ENCODE data around the gene MCCC1.
"Not testable (repeated sequence)": the region's sequence is repeated elsewhere in the genome, so short reads cannot be mapped to it uniquely, and the experiment has no call there.

The MCCC1 gene

DNA sequence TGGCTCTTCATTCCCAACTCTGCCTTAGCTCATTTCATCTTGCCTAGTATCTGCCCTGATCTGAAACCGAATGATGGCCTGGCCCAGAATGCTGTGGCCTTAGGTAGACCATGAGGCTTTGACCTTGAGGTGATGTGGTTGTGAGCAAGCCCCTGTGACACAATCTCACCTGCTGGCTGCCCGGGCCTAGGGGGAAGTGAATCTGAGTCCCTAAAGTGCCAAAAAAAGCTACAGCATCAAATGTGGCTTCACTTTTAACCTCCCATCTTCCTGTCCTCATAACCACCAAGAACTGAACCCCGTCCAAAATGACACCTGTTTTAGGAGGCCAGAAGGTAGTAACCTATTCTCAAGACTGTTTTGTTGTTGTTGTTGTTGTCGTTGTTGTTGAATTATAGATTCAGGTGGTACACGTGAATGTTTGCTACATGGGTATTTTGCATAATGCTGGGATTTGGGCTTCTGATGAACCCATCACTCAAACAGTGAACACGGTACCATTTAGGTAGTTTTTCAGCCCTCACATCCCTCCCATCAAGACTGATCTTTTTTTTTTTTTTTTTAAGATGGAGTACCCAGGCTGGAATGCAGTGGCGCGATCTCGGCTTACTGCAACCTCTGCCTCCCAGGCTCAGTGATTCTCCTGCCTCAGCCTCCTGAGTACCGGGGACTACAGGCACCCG, 54.6 kb downstream of the MCCC1 start:
- no peak for DNase-seq (ENCODE audit: low read depth)

DNA sequence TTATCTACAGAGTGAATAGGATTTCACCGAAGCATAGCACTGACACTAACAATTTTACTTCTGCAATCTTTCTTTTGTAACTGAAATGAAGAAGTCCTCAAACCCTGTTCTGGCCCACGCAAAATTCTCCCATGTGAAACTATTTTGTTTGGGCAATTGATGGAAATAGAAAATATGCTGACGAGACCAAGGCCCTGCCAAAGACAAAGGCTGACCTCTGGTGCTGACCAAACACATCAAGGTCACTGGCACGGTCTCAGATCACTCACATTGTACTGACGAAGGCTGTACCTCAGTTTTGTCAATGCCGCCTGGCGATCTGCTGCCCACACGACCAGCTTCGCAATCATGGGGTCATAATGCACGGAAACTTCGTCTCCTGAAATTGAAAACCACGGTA, 60.5 kb downstream of the MCCC1 start:
- DNase-seq (ENCODE audit: low read depth): no peak

DNA sequence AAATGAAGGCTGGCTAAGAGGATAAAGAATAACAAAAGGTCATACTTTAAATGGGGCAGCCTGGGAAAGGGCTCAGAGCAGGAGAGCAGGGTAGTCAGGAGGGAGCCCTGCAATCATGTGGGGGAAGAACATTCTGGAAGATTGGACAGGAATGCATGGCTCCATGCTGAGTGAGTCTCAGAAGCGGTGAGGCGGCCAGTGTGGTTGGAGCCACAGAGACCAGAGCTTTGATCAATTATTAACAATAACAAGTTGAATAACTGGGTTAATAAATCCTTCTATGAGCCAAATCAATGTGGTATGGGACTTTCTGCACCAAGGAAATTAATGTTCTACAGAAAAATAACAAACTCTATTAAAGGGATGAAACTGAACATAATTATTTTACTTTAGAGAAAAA, 61.1 kb downstream of the MCCC1 start:
- no peak for DNase-seq (ENCODE audit: low read depth)

DNA sequence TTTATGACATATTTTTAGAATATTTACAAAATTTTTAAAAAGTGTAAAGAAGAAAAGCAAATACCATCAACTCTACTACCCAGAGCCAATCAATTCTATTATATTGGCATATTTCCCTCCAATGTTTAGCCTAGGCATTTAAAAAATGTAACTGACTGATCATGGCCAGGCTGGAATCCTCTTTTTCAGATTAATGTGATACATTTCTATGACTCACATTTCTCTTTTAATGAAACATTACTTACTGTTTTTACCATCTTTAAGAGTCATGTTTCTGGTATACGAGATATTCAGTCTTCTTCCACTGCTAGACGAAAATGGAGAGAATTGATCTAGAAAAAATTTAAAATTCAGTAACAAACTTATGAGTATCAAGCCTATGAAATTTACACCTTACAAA, 65.5 kb downstream of the MCCC1 start:
- peak; percentile 33 for DNase-seq (ENCODE audit: low read depth)

DNA sequence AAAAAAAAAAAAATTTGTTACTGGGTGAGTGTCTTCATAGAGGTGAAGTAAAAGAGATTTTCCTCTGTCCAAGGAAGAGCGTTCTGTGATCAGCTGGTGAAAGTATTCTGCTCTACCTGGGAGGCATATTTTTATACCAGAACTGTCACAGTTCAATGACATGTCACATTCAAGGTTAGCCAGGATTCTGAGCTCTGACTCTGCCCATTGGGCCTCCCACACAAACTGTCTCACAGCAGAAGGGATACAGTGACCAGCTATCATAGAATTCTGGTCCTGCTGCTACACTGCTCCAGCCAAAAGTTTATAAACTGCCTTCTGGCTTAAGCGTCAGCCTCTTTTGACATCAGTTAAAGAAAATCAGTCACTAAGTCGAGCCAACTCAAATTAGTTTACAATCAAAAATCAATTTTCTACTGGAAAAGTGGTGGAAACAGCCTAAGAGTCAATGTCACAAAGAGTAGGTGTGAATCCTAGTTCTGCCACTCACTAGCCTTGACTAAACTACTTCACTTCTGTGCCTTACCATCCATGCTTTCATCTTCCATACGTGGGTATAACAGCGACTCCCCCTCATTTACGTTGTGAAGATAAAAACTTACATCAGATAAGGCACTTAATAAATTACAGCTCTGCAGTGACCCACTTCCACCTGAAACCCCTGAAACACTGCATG, 66.3 kb downstream of the MCCC1 start:
- DNase-seq (ENCODE audit: low read depth): no peak

DNA sequence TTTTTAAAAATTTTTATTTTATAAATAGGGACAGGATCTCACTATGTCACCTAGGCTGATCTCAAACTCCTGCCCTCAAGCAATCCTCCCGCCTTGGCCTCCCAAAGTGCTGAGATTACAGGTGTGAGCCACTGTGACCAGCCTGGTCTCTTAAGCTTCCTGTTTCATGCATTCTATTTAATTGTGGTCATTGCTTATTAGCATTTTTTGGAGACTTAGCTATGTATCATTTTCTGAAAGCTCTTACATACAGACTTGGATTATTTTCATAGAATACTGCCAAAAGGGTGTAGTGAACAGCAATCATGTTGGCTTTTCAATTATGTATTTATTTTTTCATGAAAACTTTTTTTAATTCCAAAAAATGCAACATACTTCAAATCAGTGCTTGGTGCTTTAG, 67.5 kb downstream of the MCCC1 start:
- no peak for DNase-seq (ENCODE audit: low read depth)

DNA sequence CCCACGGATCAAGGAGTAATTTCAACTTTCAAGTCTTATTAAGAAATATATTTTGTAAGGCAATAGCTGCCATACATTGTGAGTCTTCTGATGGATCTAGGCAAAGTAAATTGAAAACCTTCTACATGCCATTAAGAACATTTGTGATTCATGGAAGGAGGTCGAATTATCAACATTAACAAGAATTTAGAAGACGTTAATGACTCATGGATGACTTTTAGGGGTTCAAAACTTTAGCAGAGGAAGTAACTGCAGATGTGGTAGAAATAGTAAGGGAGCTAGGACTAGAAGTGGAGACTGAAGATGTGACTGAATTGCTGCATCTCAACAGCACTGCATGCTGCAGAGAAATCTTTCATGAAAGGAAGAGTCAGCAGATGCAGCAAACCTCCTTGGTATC, 70.9 kb downstream of the MCCC1 start:
- DNase-seq (ENCODE audit: low read depth): no peak

DNA sequence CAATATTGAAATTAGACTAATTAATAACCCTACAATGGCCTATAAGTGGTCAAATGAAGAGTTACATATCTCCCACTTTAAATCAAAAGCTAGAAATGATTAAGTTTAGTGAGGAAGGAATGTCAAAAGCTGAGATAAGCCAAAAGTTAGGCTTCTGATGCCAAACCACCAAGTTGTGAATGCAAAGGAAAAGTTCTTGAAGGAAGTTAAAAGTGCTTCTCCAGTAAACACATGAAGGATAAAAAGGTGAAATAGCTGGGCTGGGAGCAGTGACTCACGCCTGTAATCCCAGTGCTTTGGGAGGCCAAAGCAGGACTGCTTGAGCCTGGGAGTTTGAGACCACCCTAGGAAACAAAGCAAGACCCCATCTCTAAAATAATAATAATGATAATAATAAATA, 72.0 kb downstream of the MCCC1 start:
- DNase-seq (ENCODE audit: low read depth): peak; percentile 58

DNA sequence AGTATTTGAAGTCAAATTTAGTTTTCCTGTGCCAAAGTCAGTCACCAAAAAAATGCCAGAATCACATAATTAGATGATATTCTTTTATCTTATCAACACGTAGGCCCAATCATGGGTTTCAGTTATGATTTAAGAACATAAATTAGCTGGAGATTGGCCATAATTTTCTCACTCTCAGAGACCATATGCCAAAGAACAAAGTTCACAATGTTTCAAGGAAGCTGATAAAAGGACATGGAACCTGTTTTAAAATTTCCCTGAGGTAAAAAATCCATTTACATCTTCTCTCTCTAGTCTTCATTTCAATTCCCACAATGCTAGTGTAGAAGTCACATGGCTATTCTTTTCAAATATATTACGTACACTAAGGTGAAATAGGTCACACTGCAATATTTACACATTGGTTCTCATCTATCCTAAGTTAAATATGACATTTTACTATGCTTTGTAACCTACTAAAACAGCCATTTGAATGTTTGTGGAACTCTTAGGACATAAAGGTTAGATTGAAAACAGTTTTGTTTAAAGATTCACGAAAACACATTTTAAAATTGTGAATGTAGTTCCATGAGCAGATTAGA, 76.3 kb downstream of the MCCC1 start:
- no peak for DNase-seq (ENCODE audit: low read depth)

DNA sequence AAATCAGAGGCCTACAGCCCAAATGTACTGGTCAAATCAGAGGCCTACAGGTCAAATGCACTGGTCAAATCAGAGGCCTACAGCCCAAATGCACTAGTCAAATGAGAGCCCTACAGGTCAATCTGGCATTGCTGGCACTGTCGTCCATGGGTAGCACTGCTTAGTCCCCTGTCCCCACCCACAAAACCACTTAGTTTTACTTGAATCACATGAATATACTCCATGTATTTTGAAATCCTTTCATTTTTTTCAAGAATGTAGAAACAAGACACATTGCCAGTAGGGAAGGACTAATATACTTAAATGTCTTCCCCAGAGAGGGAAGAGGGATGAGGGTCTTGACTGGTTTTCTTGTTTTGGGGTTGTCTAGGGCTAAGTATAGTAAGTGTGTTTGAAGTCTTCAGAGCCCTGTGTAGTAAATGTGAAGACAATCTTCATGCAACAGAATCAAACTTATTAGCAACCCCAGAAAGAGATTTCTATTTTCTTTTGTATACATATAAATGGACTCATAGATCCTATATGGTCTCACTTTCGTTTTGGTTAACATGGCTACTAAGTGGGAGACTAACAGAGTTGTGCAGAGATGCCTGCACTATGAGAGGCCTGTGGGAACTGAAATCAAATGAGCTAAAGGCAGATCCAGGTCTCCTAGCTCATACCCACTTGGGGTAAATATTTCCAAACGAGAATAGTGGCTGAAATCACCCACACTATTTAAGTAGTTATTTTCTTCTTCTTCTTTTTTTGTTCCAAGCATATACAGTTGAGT, 80.7 kb downstream of the MCCC1 start:
- no peak for DNase-seq (ENCODE audit: low read depth)

DNA sequence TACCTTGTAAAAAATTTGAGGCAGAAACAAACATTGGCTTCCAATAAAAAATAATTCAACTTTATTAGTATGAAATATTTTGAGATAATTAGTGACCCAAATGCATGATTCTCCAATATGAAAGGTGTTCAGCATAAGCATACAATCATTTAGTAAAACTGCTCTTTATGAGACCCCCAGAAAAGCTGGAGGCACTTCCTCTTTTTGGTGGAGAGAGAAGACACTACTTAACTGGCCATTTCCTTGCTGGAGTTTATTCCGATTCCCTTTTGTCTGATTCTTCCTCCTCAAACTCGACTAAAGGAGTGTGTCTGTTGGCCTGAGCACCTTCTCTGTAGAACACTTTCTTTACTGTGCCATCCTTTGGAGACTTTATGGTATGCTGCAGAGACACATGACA, 84.1 kb downstream of the MCCC1 start:
- DNase-seq (ENCODE audit: low read depth): no peak

DNA sequence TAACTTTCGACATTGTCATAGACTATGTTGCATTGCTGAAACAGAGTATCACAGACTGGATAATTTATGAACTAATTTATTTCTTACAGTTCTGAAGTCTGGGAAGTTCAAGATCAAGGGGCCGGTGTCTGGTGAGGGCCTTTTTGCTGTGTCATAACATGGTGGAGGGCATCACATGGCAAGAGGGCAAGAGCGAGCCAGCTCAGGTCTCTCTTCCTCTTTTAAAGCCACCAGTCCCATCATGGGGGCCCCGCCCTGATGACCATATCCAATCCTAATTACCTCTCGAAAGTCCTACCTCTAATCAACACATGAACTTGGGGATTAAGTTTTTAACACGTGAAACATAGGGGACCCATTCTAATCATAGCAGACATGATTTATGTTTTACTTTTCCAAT, 85.4 kb downstream of the MCCC1 start:
- no peak for DNase-seq (ENCODE audit: low read depth)

DNA sequence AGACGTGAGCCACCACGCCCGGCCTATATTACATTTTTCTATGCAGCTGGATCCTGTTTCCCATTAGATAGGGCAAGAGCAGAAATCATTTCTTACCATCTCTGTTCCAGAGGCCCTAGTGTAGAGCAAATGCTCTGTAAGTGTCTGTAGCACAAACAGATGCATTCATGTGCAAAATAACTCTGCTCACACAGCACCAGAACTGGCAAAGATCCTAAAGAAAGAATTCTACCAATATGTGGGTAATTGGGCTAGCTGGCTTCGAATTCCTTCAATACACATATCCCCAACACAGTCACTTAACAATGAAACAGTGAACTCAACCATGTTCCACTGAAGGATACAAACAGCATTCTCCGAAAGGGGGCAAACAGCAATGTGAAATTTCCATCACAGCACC, 86.2 kb downstream of the MCCC1 start:
- no peak for DNase-seq (ENCODE audit: low read depth)

DNA sequence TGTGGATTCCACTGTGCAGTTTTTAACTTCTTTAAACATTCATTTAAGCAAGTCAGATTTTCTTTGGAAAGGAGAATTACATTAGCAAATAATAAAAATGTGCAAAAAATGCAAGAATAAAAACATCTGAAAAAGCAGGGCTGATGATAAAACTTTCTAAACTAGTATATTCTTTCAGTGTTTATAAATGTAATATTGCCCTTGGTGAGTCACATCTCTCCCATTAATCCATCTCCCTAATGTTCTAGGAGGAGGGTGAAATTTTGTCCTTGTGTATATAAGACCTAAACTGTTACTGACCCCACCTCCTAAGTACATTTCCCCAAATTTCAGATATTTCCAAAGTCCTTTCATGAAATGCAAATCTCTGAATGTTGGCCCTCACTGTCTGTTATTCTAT, 90.5 kb downstream of the MCCC1 start:
- DNase-seq (ENCODE audit: low read depth): peak; percentile 27

DNA sequence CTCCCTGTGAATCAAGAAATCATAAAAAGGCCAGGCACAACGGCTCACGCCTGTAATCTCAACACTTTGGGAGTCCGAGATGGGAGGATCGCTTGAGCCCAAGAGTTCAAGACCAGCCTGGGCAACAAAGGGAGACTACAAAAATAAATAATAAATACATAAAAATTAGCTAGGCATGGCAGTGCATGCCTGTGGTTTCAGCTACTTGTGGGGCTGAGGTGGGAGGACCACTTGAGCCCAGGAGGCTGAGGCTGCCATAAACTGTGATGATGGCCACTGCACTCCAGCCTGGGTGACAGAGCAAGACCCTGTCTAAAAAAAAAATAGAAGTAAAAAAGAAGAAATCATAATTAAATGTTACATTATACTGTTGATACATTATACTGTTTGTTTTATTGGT, 91.0 kb downstream of the MCCC1 start:
- peak; percentile 8 for DNase-seq (ENCODE audit: low read depth)

DNA sequence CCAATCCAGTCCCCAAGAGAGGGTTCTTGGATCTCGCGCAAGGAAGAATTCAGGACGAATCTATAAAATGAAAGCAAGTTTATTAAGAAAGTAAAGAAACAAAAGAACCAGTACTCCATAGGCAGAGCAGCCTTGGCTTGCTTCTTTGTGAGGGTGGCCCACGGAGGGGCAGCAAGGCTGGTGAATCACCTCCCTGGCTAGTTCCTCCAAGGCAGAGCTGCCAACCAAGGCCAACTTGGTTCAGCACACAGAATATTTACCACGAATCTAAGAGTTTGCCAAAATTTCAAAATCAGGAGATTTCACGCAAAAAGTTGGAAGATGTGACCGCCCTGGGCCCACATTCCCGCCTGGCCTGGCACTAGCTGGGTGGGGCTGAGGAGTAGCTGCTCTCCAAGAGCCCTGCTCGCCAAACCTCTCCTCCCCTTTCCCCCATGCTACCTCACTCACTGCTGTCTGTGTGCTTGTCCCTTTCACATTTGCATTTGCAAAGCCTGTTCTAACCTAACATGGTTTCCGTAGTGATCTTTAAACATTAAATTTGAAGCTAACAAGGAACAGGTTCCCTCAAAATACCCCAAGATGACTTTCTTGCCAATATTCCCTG, 92.8 kb downstream of the MCCC1 start:
- DNase-seq (ENCODE audit: low read depth): no peak

DNA sequence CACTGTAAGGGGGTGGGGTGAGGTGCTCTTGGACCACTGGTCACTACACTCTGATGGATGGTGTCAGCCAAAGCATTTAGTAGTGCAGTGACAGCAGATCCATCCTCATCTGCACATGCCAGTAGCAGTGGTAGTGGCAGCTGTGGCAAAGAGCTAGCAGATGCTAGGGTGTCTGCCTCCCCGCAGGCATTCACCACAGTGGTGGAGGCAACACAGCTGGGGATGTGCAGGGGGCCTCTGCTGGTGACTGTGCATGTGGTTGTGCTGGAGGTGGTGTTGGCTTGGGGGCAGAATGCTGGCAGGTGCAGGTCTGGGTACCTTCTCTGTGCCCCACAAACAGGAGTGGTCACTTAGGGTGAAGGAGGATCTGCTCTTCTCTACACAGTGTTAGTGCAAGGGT, 99.5 kb downstream of the MCCC1 start:
- DNase-seq (ENCODE audit: low read depth): no peak

DNA sequence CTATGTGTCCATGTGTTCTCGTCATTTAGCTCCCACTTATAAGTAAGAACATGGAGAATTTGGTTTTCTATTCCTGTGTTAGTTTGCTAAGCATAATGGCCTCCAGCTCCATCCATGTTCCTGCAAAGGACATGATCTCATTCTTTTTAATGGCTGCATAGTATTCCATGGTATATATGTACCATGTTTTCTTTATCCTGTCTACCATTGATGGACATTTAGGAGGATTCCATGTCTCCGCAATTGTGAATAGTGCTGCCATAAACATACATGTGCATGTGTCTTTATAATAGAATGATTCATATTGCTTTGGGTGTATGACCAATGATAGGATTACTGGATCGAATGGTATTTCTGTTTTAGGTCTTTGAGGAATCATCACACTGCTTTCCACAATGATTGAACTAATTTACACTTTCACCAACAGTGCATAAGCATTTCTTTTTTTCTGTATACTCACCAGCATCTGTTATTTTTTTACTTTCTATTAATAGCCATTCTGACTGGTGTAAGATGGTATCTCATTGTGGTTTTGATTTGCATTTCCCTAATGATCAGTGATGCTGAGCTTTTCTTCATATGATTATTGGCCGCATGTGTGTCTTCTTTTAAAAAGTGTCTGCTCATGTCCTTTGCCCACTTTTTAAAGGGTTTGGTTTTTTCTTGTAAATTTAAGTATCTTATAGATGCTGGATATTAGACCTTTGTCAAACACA, 105.7 kb downstream of the MCCC1 start:
- DNase-seq (ENCODE audit: low read depth): not testable (repeated sequence)

DNA sequence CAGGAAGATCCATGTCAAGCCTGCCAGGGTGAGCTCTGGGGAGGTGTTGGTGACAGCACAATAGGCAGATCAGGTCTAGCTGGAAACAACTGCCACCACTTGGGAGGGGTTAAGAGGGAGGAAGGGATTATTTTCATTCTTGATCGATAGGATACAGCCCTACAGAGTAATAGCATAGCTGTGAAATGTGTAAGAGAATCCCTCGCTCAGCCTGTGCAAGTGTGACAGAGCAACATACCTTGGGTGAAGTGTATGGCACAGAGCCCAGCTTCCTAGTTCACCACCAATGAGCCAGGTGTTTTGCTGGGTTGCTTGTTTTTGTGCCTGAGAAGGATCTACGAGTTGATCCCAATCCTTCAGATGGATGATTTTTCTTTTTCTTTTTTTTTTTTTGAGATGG, 109.7 kb downstream of the MCCC1 start:
- no peak for DNase-seq (ENCODE audit: low read depth)

DNA sequence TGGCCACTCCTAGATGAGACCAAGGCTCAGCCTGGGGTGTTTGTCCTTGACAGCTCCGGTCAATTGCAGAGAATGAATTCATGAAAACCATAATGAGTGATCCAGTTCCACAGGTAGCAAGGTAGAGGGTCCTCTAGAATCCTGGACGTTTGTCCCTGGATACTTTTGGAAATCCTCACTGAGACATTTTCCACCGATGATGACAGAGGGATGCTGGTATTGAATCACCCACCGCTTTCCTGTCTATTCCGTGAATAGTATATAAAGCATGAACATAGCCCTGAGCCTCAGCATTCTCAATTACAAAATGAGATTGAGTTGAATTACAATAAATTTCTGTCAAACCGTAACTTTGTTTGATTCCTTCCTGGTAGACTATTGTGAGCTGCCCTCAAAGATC, 113.3 kb downstream of the MCCC1 start:
- DNase-seq (ENCODE audit: low read depth): no peak

DNA sequence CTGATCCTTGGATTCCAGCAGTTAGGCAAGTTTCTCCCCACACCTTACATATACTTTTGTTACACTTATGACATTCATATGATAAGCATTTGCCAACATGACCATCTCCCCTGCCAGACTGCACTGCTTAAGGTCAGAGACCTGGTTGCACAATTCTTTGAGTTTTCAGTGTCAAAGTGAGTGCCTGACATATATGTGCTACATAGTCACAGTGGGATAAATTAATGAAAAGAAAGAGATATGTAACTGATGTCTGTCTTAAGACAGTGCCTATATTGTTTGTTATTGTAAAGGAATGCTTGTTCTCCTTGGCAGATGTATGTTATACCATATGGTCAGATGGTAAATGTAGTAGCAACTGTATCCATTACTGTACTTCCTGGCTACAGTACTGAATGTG, 115.4 kb downstream of the MCCC1 start:
- peak; percentile 76 for DNase-seq (ENCODE audit: low read depth)

DNA sequence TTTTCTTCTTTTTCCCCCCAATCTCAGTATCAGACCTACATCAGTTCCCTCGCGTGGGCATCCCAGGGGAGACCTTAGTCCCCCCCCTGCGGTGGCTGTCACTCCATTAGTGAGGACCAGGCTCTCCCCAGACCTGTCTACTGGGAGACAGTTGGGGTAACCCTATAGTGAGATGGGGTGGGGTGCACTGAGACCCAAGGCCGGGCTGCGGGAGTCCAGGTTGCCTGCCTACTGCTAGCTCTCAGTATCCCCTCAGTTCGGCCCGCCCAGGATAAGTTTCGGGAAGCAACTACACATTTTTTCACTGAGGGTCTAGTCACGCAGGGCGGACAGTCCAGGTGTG, 118.3 kb downstream of the MCCC1 start:
- DNase-seq (ENCODE audit: low read depth): no peak
